Thyroid gland (tissue), 4 donors: Measurements from ENCODE around the gene ARHGEF10L. TPM values are rescaled to one million over a fixed set of nuclear protein-coding genes. Genes with fewer than 3 reads are reported as not detected.
A peak's percentile ranks its signal among the peaks of the same experiment; 100 is the strongest.

Experiments
- DNase-seq, 2 donors: peaks; one replicate each; pipeline ENCODE4 v3.0.0-alpha.2; 2019
- H3K27ac ChIP-seq, 3 donors: fragments of 200-600 bp; sonication (generic); 1 replicate in 2 of 3; 2 replicates in 1 of 3; pipeline ENCODE4 v1.5.1; 2016 to 2019; ENCODE audit warnings: mild to moderate bottlenecking in 1 of 3, moderate library complexity in 1 of 3
- H3K27me3 ChIP-seq: fragments of 200-600 bp; sonication (generic); one replicate; pipeline ENCODE4 v1.5.1; 2019
- H3K36me3 ChIP-seq, 2 donors: fragments of 200-600 bp; sonication (generic); one replicate each; pipeline ENCODE4 v1.5.1; 2016 to 2019
- H3K4me1 ChIP-seq, 2 donors: fragments of 200-600 bp; sonication (generic); one replicate each; pipeline ENCODE4 v1.5.1; 2017 to 2019
- H3K4me3 ChIP-seq, 3 donors: fragments of 200-600 bp; sonication (generic); replicated peaks in 1 of 3; 1 replicate in 2 of 3; 2 replicates in 1 of 3; pipeline ENCODE4 v1.5.1; 2016; ENCODE audit warnings: mild to moderate bottlenecking in 1 of 3
- H3K9me3 ChIP-seq: fragments of 200-600 bp; sonication (generic); one replicate; pipeline ENCODE4 v1.5.1; 2017
- POLR2A ChIP-seq, 2 donors: fragments of 450-650 bp; IDR thresholded peaks; one replicate each; pipeline ENCODE4 v1.6.1; 2017; ENCODE audit warnings: antibody characterized with exemption in 2 of 2, mild to moderate bottlenecking in 2 of 2, moderate library complexity in 1 of 2
- WGBS, 2 donors: methylation state at CpG; one replicate each; pipeline ENCODE4 v1.1.5; 2017; 5-methylcytosine and 5-hydroxymethylcytosine counted together
- intact Hi-C: fragments of 100-400 bp; cut with DNase I; formaldehyde crosslinking; loops from one replicate; pipeline ENCODE4 v1.15.1; 2023
- total RNA-seq, 4 donors: library from RNA; depleted of rRNA; stranded (reverse); fragments of >200 nt; gene quantifications; one replicate each; pipeline ENCODE4 v1.2.3, GENCODE V29; 2016
- TF ChIP-seq, protein P1 (sequence below), 6 experiments: fragments of 200-600 bp in 3 of 6; fragments of 450-650 bp in 3 of 6; sonication (generic) in 3 of 6; IDR thresholded peaks; one replicate each; pipeline ENCODE4 v1.5.1; 2016 to 2019; ENCODE audit warnings: antibody characterized with exemption in 6 of 6, mild to moderate bottlenecking in 2 of 6, inconsistent platforms in 1 of 6, moderate library complexity in 1 of 6

Gene ARHGEF10L
- total RNA-seq, 4 donors from 2014 or later, result 32.2 to 64.5 (median 51.4) TPM

DNA sequence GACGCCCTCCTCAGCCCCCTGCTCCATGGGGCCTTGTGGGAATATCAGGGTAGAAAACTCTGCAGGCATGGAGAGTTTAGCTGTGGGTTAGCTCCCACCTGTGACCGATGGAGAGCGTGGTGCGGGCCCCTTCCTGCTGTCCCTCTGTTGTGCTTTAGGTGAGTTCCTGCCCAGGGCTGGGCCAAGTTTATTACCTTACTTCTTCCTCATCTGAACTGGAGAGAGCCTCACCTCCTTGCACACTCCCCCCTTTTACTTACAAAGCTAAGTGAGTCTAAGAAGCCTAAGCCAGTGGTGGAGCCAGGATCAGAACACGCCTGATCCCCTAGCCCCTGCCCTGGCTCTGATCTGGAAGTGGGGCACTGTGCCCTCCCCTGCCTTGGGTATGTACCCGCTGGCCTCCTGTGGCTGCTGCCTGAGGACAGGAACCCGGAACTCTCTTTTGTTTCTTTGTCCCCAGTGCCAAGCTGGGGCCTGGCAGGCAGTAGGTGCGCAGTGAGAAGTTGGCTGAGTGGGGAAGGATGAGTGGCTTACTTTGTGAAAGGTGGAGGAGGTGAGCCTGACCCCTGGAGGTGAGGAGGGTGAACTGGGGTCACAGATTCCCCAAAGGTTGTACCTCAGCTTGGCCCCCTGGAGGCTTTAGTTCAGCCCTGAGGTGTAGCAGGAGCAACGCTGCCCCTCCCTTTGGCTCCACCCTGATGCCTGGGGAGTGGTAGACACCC is 32.9 kb downstream of the ARHGEF10L start:
- WGBS, 2 donors, result 88 to 93% methylated on average over 8 to 9 of the region's 9 CpGs
- Histone ChIP-seq H3K9me3 (no peaks in the 10 kb centered on the region), H3K4me3 (no peak overlapping the region), H3K36me3 (no peaks in the 10 kb centered on the region), H3K27me3 (no peaks in the 10 kb centered on the region), H3K27ac (peak overlapping the region in 1 of 3 donors; percentile 51), H3K4me1 (peaks cover 22 to 76% of the 10 kb centered on the region in 2 donors)
- intact Hi-C loops, result no loop called here
- no peak for DNase-seq
- TF ChIP-seq POLR2A (IDR thresholded peaks at IDR 0.05), result no peak
- TF ChIP-seq, protein P1, sequence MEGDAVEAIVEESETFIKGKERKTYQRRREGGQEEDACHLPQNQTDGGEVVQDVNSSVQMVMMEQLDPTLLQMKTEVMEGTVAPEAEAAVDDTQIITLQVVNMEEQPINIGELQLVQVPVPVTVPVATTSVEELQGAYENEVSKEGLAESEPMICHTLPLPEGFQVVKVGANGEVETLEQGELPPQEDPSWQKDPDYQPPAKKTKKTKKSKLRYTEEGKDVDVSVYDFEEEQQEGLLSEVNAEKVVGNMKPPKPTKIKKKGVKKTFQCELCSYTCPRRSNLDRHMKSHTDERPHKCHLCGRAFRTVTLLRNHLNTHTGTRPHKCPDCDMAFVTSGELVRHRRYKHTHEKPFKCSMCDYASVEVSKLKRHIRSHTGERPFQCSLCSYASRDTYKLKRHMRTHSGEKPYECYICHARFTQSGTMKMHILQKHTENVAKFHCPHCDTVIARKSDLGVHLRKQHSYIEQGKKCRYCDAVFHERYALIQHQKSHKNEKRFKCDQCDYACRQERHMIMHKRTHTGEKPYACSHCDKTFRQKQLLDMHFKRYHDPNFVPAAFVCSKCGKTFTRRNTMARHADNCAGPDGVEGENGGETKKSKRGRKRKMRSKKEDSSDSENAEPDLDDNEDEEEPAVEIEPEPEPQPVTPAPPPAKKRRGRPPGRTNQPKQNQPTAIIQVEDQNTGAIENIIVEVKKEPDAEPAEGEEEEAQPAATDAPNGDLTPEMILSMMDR (IDR thresholded peaks at IDR 0.05), result no peak

DNA sequence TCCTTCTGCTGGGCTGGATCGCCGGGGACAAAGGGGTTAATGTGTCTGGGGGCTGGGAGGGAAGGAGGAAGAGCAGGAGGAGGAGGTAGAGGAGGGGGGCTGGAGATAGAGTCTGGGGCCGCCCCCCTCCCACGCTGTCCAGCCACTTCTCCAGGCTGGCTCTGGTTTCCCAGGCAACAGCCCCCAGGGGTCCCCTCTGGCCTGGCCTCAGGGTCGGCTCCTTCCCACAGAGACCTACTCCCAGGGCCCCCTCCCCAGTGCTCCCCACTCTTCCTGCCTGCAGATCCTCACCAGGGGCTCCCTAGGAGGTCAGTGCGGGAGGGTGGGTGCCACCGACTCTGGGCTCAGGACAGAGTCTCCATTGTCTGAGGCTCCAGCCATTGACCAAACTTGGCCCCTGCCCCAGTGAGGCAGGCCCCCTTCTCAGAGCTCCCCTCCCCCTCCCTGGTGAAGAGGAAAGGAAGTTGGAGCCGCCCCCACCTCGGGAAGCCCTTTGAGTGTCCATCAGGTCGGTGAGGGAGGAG is 34.1 kb downstream of the ARHGEF10L start:
- Histone ChIP-seq H3K27me3 (no peaks in the 10 kb centered on the region), H3K36me3 (no peaks in the 10 kb centered on the region), H3K9me3 (no peaks in the 10 kb centered on the region), H3K4me3 (no peak overlapping the region), H3K27ac (peak overlapping the region in 2 of 3 donors; percentile 51 to 56), H3K4me1 (peaks cover 19 to 64% of the 10 kb centered on the region in 2 donors)
- DNase-seq, result no peak
- intact Hi-C loops, result no loop called here
- TF ChIP-seq, protein P1 (IDR thresholded peaks at IDR 0.05), result no peak
- TF ChIP-seq POLR2A (IDR thresholded peaks at IDR 0.05), result no peak
- 15 to 23% methylated on average over 7 to 10 of the region's 10 CpGs for WGBS, 2 donors

DNA sequence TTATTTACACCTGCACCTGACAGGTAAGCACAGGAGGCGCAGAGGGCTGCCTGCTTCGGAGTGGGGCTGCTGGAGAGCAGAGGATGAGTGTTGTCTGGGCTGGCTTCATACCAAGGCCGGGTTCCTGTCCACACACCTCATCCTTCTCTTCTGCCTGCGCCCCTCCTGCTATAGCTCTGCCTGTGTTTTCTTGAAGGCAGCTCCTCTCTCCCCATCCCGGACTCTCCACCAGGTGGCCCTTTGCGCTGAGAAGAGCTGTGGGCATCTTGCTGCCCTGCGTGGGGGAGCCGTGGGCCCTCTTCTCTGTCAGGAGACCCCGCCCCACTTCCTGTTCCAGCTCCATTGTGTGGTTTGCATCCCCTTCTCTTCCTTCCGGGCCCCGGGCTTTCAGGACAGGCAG is 35.0 kb downstream of the ARHGEF10L start:
- H3K27ac ChIP-seq, result peak overlapping the region in 2 of 3 donors; percentile 51 to 56
- WGBS, 2 donors, result 72 to 77% methylated on average over 11 of the region's 11 CpGs

DNA sequence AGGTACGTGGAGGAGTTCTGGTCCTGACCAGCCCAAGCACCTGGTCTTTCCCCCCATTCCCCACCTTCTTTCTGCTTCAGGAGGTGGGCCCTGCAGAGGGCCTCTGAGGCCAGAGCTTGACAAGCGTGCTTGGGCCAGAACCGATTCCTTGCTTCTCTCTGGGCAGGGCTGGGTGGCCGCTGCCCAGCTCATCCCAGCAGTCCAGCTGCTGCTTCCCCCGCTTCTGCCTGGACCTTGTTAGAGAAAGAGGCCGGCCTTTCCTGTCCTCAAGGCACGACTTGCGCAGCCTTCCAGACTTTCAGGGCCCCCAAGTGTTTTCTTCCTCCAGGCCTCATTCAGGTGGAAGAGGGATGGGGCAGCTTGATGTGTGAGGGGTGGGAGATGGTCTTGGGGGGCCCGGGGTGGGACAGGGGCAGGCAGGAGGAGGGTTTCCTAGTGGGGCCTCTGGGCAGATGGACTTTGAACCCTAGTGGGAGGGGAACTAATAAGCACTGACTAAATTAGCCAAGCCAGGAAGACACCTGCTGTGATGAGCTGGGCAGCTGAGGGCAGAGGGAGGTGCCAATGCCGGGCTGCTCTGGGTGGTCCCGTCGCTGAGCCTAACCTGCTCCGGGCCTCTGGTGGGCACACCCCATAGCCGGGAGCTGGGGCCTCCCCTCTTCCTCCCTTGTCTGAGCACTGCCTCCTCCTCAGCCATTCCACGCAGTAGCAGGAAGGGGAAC is 36.5 kb downstream of the ARHGEF10L start:
- Histone ChIP-seq H3K4me3 (no peak overlapping the region), H3K4me1 (peaks cover 0 to 40% of the 10 kb centered on the region in 2 donors), H3K36me3 (no peaks in the 10 kb centered on the region), H3K27ac (peak overlapping the region in 1 of 3 donors; percentile 51), H3K27me3 (no peaks in the 10 kb centered on the region), H3K9me3 (no peaks in the 10 kb centered on the region)
- no peak for TF ChIP-seq POLR2A (IDR thresholded peaks at IDR 0.05)
- TF ChIP-seq, protein P1 (IDR thresholded peaks at IDR 0.05), result no peak
- 77 to 80% methylated on average over 10 to 15 of the region's 15 CpGs for WGBS, 2 donors
- intact Hi-C loops, result no loop called here
- no peak for DNase-seq

More for the DNA sequence above, 35.0 kb downstream of the ARHGEF10L start:
- intact Hi-C loops, result no loop called here
- Histone ChIP-seq H3K9me3 (no peaks in the 10 kb centered on the region), H3K27me3 (no peaks in the 10 kb centered on the region), H3K4me1 (peaks cover 10 to 55% of the 10 kb centered on the region in 2 donors), H3K4me3 (no peak overlapping the region), H3K36me3 (no peaks in the 10 kb centered on the region)
- no peak for DNase-seq
- TF ChIP-seq POLR2A (IDR thresholded peaks at IDR 0.05), result no peak
- TF ChIP-seq, protein P1 (IDR thresholded peaks at IDR 0.05), result no peak

DNA sequence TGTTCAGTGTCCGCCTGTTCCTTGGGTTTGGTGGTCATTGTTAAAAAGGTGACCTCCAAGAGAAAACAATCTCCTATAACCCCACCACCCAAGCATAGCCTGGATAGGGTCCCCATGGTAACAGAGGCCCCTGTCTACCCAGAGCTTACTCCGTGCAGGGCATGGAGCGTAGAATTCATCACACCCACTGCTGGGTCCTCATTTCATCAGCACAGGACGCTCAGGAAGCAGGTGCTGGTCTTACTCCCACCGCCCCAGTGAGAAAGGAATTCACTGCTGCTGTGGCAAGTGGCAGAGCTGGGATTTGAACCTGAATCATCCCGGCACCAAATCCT is 37.0 kb downstream of the ARHGEF10L start:
- no peaks in the 10 kb centered on the region for H3K27me3 ChIP-seq
- intact Hi-C loops, result no loop called here
- peaks cover 0 to 38% of the 10 kb centered on the region in 2 donors for H3K4me1 ChIP-seq
- no peak overlapping the region for H3K4me3 ChIP-seq
- H3K36me3 ChIP-seq, result no peaks in the 10 kb centered on the region
- no peak for DNase-seq
- H3K9me3 ChIP-seq, result no peaks in the 10 kb centered on the region
- TF ChIP-seq, protein P1 (IDR thresholded peaks at IDR 0.05), result no peak
- no peak for TF ChIP-seq POLR2A (IDR thresholded peaks at IDR 0.05)
- H3K27ac ChIP-seq, result no peak overlapping the region
- WGBS, 2 donors, result 95 to 96% methylated on average over 6 of the region's 6 CpGs
